Activated CD8-positive, alpha-beta T cell treated with anti-CD3 and anti-CD28 coated beads for 36 hours (primary cell): Measurements from ENCODE around the gene ZSWIM1. TPM values are rescaled to one million over a fixed set of nuclear protein-coding genes. Genes with fewer than 3 reads are reported as not detected.
A peak's percentile ranks its signal among the peaks of the same experiment; 100 is the strongest.

Experiments used
- ATAC-seq: fragments of 200-7000 bp; cut with Tn5 transposase; one replicate; pipeline ENCODE4 v1.10.0; 2021; ENCODE audit warnings: mild to moderate bottlenecking, moderate library complexity
- CTCF ChIA-PET: fragments of 350-600 bp; sonication (Branson Sonifier 250); formaldehyde crosslinking; loops from one replicate; lab custom pipeline; 2021; ENCODE audit warnings: antibody characterized with exemption; lab: Charles Lee
- POLR2A ChIA-PET: fragments of 350-600 bp; sonication (Branson Sonifier 250); formaldehyde crosslinking; loops from one replicate; lab custom pipeline; 2021; ENCODE audit warnings: antibody characterized with exemption; lab: Charles Lee
- DNase-seq: peaks from one replicate; pipeline ENCODE4 v3.0.0-alpha.2; 2020
- H3K27ac Mint-ChIP-seq: one replicate; pipeline ENCODE4 v1.8.0; 2021; ENCODE audit warnings: mild to moderate bottlenecking, mixed read lengths
- H3K27me3 Mint-ChIP-seq: one replicate; pipeline ENCODE4 v1.8.0; 2021; ENCODE audit warnings: mixed read lengths
- H3K36me3 Mint-ChIP-seq: one replicate; pipeline ENCODE4 v1.8.0; 2021; ENCODE audit warnings: low read depth, mixed read lengths
- H3K4me1 Mint-ChIP-seq: one replicate; pipeline ENCODE4 v1.8.0; 2021; ENCODE audit warnings: low read depth, mixed read lengths
- H3K4me3 Mint-ChIP-seq: one replicate; pipeline ENCODE4 v1.8.0; 2021; ENCODE audit warnings: mild to moderate bottlenecking, moderate library complexity, mixed read lengths
- H3K9me3 Mint-ChIP-seq: one replicate; pipeline ENCODE4 v1.8.0; 2021; ENCODE audit warnings: mixed read lengths
- CTCF ChIP-seq: fragments of 200-600 bp; IDR thresholded peaks from one replicate; pipeline ENCODE4 v1.8.0; 2022; ENCODE audit warnings: antibody characterized with exemption, mild to moderate bottlenecking
- intact Hi-C: fragments of 100-400 bp; cut with micrococcal nuclease; formaldehyde crosslinking; loops from one replicate; pipeline ENCODE4 v1.10.0; 2022
- total RNA-seq, 2 experiments: library from RNA; stranded (reverse); gene quantifications; one replicate each; pipeline ENCODE4 v1.2.3, GENCODE V29; 2021

The ZSWIM1 gene
- total RNA-seq, 2 experiments from 2014 or later, result 8.2 to 9.1 TPM

GRCh38 chr20:45834797-45835161 lies 46.2 kb upstream of the ZSWIM1 start:
- POLR2A ChIA-PET, result interaction anchor here (0.8 to 1.1 kb wide), 3 partner anchors 22 to 49 kb away, joined by 4 to 5 read pairs (median 4); no protein-coding TSS in a partner anchor
- DNase-seq, result no peak
- intact Hi-C loops, result no loop called here
- Mint-ChIP-seq H3K4me3 (peak overlapping the region; percentile 57), H3K36me3 (no peaks in the 10 kb centered on the region), H3K27me3 (no peaks in the 10 kb centered on the region), H3K9me3 (no peaks in the 10 kb centered on the region), H3K27ac (no peak overlapping the region), H3K4me1 (peaks cover 10% of the 10 kb centered on the region)
- no peak for ATAC-seq
- TF ChIP-seq CTCF, result no peak
- CTCF ChIA-PET, result interaction anchor here (0.6 to 3.5 kb wide), 4 partner anchors 11 to 681 kb away, joined by 3 to 9 read pairs (median 5); no protein-coding TSS in a partner anchor

GRCh38 chr20:45835329-45835765 lies 45.7 kb upstream of the ZSWIM1 start:
- ChIA-PET POLR2A (no interaction called here), CTCF (interaction anchor here (3.5 kb wide), 1 partner anchor 36 kb away, joined by 9 read pairs; no protein-coding TSS in a partner anchor)
- H3K4me1 Mint-ChIP-seq, result peaks cover 10% of the 10 kb centered on the region
- H3K4me3 Mint-ChIP-seq, result no peak overlapping the region
- H3K9me3 Mint-ChIP-seq, result no peaks in the 10 kb centered on the region
- H3K27me3 Mint-ChIP-seq, result no peaks in the 10 kb centered on the region
- intact Hi-C loops, result no loop called here
- H3K27ac Mint-ChIP-seq, result no peak overlapping the region
- no peak for ATAC-seq
- H3K36me3 Mint-ChIP-seq, result no peaks in the 10 kb centered on the region
- TF ChIP-seq CTCF, result no peak
- DNase-seq, result no peak

- no peaks in the 10 kb centered on the region for H3K36me3 Mint-ChIP-seq
- ATAC-seq (no peak), DNase-seq (no peak)
- H3K4me1 Mint-ChIP-seq, result peaks cover 10% of the 10 kb centered on the region
- intact Hi-C loops, result no loop called here
- H3K27me3 Mint-ChIP-seq, result no peaks in the 10 kb centered on the region
- ChIA-PET CTCF (interaction anchor here (1.3 to 3.5 kb wide), 2 partner anchors 12 to 37 kb away, joined by 3 to 9 read pairs; no protein-coding TSS in a partner anchor), POLR2A (no interaction called here)
- TF ChIP-seq CTCF, result no peak
- no peak overlapping the region for H3K4me3 Mint-ChIP-seq
- no peak overlapping the region for H3K27ac Mint-ChIP-seq
- no peaks in the 10 kb centered on the region for H3K9me3 Mint-ChIP-seq
These were observed 45.2 kb upstream of the ZSWIM1 start for GRCh38 chr20:45835825-45836224.

- intact Hi-C loops, result no loop called here
- POLR2A ChIA-PET, result interaction anchor here (1.2 kb wide), 1 partner anchor 13 kb away, joined by 3 read pairs; no protein-coding TSS in a partner anchor
- H3K4me3 Mint-ChIP-seq, result no peak overlapping the region
These were observed 44.2 kb upstream of the ZSWIM1 start for GRCh38 chr20:45836841-45837240.

More at GRCh38 chr20:45836841-45837240, 44.2 kb upstream of the ZSWIM1 start:
- Mint-ChIP-seq H3K27ac (no peak overlapping the region), H3K36me3 (no peaks in the 10 kb centered on the region), H3K4me1 (peaks cover 10% of the 10 kb centered on the region), H3K27me3 (no peaks in the 10 kb centered on the region), H3K9me3 (no peaks in the 10 kb centered on the region)
- CTCF ChIA-PET, result interaction anchor here (1.3 to 3.5 kb wide), 2 partner anchors 13 to 38 kb away, joined by 3 to 9 read pairs; no protein-coding TSS in a partner anchor
- DNase-seq (no peak), ATAC-seq (no peak)
- TF ChIP-seq CTCF, result no peak
